Activated B cell treated with CpG ODN at 0.5 μM for 24 hours (primary cell): ENCODE measurements around the gene WDR17. TPM values are rescaled to one million over a fixed set of nuclear protein-coding genes. Genes with fewer than 3 reads are reported as not detected.

Experiments
- ATAC-seq: fragments of 200-7000 bp; cut with Tn5 transposase; one replicate; pipeline ENCODE4 v1.10.0; 2021; ENCODE audit warnings: low read depth, mild to moderate bottlenecking, moderate library complexity
- CTCF ChIA-PET: fragments of 350-600 bp; sonication (Branson Sonifier 250); formaldehyde crosslinking; loops from one replicate; lab custom pipeline; 2021; ENCODE audit warnings: antibody characterized with exemption; lab: Charles Lee
- POLR2A ChIA-PET: fragments of 350-600 bp; sonication (Branson Sonifier 250); formaldehyde crosslinking; loops from one replicate; lab custom pipeline; 2021; ENCODE audit warnings: antibody characterized with exemption; lab: Charles Lee
- DNase-seq: peaks from one replicate; pipeline ENCODE4 v3.0.0; 2022
- H3K27ac Mint-ChIP-seq: one replicate; pipeline ENCODE4 v1.8.0; 2020; ENCODE audit warnings: mixed read lengths
- H3K27me3 Mint-ChIP-seq: one replicate; pipeline ENCODE4 v1.8.0; 2021; ENCODE audit warnings: mixed read lengths
- H3K36me3 Mint-ChIP-seq: one replicate; pipeline ENCODE4 v1.8.0; 2021; ENCODE audit warnings: low read depth, mixed read lengths
- H3K4me1 Mint-ChIP-seq: one replicate; pipeline ENCODE4 v1.8.0; 2021; ENCODE audit warnings: mixed read lengths
- H3K4me3 Mint-ChIP-seq: one replicate; pipeline ENCODE4 v1.8.0; 2020; ENCODE audit warnings: mild to moderate bottlenecking, mixed read lengths
- H3K9me3 Mint-ChIP-seq: one replicate; pipeline ENCODE4 v1.8.0; 2020; ENCODE audit warnings: mixed read lengths
- CTCF ChIP-seq: fragments of 200-600 bp; IDR thresholded peaks from one replicate; pipeline ENCODE4 v1.8.0; 2022; ENCODE audit warnings: antibody characterized with exemption, mild to moderate bottlenecking
- intact Hi-C: fragments of 100-400 bp; cut with micrococcal nuclease; formaldehyde crosslinking; loops from one replicate; pipeline ENCODE4 v1.15.1; 2024
- total RNA-seq: library from RNA; stranded (reverse); gene quantifications from 2 replicates; pipeline ENCODE4 v1.2.3, GENCODE V29; 2022

WDR17 gene
- 5.7 and 6.2 TPM in 2 replicates for total RNA-seq

- DNase-seq (peak; percentile 79), ATAC-seq (peak; percentile 97)
- no peaks in the 10 kb centered on the region for H3K9me3 Mint-ChIP-seq
- no peak for TF ChIP-seq CTCF
- intact Hi-C loops, result loop anchor here (1.0 kb wide), 6 partner anchors 13 to 1377 kb away; partner anchors contain the start of genes AGA, SPATA4 and SPCS3
- ChIA-PET POLR2A (interaction anchor here (0.9 kb wide), 1 partner anchor 14 kb away, joined by 3 read pairs; no protein-coding TSS in a partner anchor), CTCF (interaction anchor here (1.5 kb wide), 1 partner anchor 58 kb away, joined by 3 read pairs; no protein-coding TSS in a partner anchor)
- peaks cover 2% of the 10 kb centered on the region for H3K36me3 Mint-ChIP-seq
- H3K4me1 Mint-ChIP-seq, result peaks cover 11% of the 10 kb centered on the region
- H3K27ac Mint-ChIP-seq, result peak within 1 kb of the TSS; percentile 73
- peaks cover 3% of the 10 kb centered on the region for H3K27me3 Mint-ChIP-seq
- H3K4me3 Mint-ChIP-seq, result peak within 1 kb of the TSS; percentile 90
These were observed at the start of gene WDR17 for GRCh38 chr4:176065435-176066291. TSS of gene WDR17 (plus strand) at chr4:176065841. CDS start at chr4:176111581, 45,740 bp downstream.

GRCh38 chr4:176016601-176017000 lies 49.0 kb upstream of the WDR17 start:
- no peak for ATAC-seq
- Mint-ChIP-seq H3K27me3 (no peaks in the 10 kb centered on the region), H3K4me3 (no peak overlapping the region), H3K36me3 (no peaks in the 10 kb centered on the region), H3K9me3 (no peaks in the 10 kb centered on the region), H3K27ac (no peak overlapping the region), H3K4me1 (peaks cover 34% of the 10 kb centered on the region)
- ChIA-PET CTCF (no interaction called here), POLR2A (no interaction called here)
- no peak for DNase-seq
- TF ChIP-seq CTCF, result no peak
- intact Hi-C loops, result no loop called here

- H3K27me3 Mint-ChIP-seq, result peaks cover 3% of the 10 kb centered on the region
- no peak for ATAC-seq
- intact Hi-C loops, result no loop called here
- no peak for TF ChIP-seq CTCF
- DNase-seq, result no peak
- POLR2A ChIA-PET, result no interaction called here
- H3K36me3 Mint-ChIP-seq, result no peaks in the 10 kb centered on the region
- CTCF ChIA-PET, result no interaction called here
- H3K27ac Mint-ChIP-seq, result no peak overlapping the region
- H3K4me1 Mint-ChIP-seq, result peaks cover 5% of the 10 kb centered on the region
- no peaks in the 10 kb centered on the region for H3K9me3 Mint-ChIP-seq
- H3K4me3 Mint-ChIP-seq, result no peak overlapping the region
These were observed 45.1 kb upstream of the WDR17 start for GRCh38 chr4:176020481-176021085.

GRCh38 chr4:176030391-176030790 lies 35.2 kb upstream of the WDR17 start:
- DNase-seq (no peak), ATAC-seq (no peak)
- no peaks in the 10 kb centered on the region for H3K4me1 Mint-ChIP-seq
- H3K36me3 Mint-ChIP-seq, result no peaks in the 10 kb centered on the region
- CTCF ChIA-PET, result interaction anchor here (0.8 kb wide), 1 partner anchor 310 kb away, joined by 3 read pairs; no protein-coding TSS in a partner anchor
- no peaks in the 10 kb centered on the region for H3K9me3 Mint-ChIP-seq
- no peak for TF ChIP-seq CTCF
- intact Hi-C loops, result loop anchor here (10.0 kb wide), 1 partner anchor 1314 kb away; no protein-coding TSS in a partner anchor
- H3K4me3 Mint-ChIP-seq, result no peak overlapping the region
- POLR2A ChIA-PET, result no interaction called here
- no peaks in the 10 kb centered on the region for H3K27me3 Mint-ChIP-seq
- no peak overlapping the region for H3K27ac Mint-ChIP-seq

GRCh38 chr4:176031922-176032321 lies 33.7 kb upstream of the WDR17 start:
- Mint-ChIP-seq H3K36me3 (no peaks in the 10 kb centered on the region), H3K4me3 (no peak overlapping the region), H3K9me3 (no peaks in the 10 kb centered on the region), H3K4me1 (peaks cover 4% of the 10 kb centered on the region), H3K27me3 (no peaks in the 10 kb centered on the region), H3K27ac (no peak overlapping the region)
- ATAC-seq, result no peak
- no peak for DNase-seq
- no peak for TF ChIP-seq CTCF
- ChIA-PET CTCF (interaction anchor here (0.6 kb wide), 1 partner anchor 1018 kb away, joined by 4 read pairs; no protein-coding TSS in a partner anchor), POLR2A (no interaction called here)
- intact Hi-C loops, result loop anchor here (10.0 kb wide), 1 partner anchor 1313 kb away; no protein-coding TSS in a partner anchor
